Immature natural killer cell (primary cell): ENCODE results near the gene CHCHD1. TPM values are rescaled to one million over a fixed set of nuclear protein-coding genes. Genes with fewer than 3 reads are reported as not detected.

ENCODE experiments used
- DNase-seq, 3 donors: peaks; one replicate each; pipeline ENCODE4 v3.0.0; 2022; ENCODE audit warnings: mixed read lengths in 1 of 3
- H3K27ac Mint-ChIP-seq, 6 donors: one replicate each; pipeline ENCODE4 v1.8.0; 2020; ENCODE audit warnings: mixed read lengths in 6 of 6, mild to moderate bottlenecking in 5 of 6, inconsistent platforms in 4 of 6, moderate library complexity in 3 of 6
- H3K27me3 Mint-ChIP-seq, 3 donors: one replicate each; pipeline ENCODE4 v1.8.0; 2020 to 2021; ENCODE audit warnings: low read depth in 3 of 3, mild to moderate bottlenecking in 3 of 3, mixed read lengths in 3 of 3, moderate library complexity in 3 of 3, inconsistent platforms in 1 of 3
- H3K36me3 Mint-ChIP-seq, 3 donors: one replicate each; pipeline ENCODE4 v1.8.0; 2020; ENCODE audit warnings: mixed read lengths in 3 of 3, inconsistent platforms in 2 of 3, mild to moderate bottlenecking in 2 of 3
- H3K4me1 Mint-ChIP-seq, 2 donors: one replicate each; pipeline ENCODE4 v1.8.0; 2020; ENCODE audit warnings: inconsistent platforms in 2 of 2, mild to moderate bottlenecking in 2 of 2, mixed read lengths in 2 of 2, moderate library complexity in 1 of 2
- H3K4me3 Mint-ChIP-seq, 5 donors: one replicate each; pipeline ENCODE4 v1.8.0; 2020; ENCODE audit warnings: mild to moderate bottlenecking in 5 of 5, mixed read lengths in 5 of 5, inconsistent platforms in 3 of 5, moderate library complexity in 3 of 5
- H3K9me3 Mint-ChIP-seq, 6 donors: one replicate each; pipeline ENCODE4 v1.8.0; 2020; ENCODE audit warnings: mild to moderate bottlenecking in 6 of 6, mixed read lengths in 6 of 6, inconsistent platforms in 4 of 6, moderate library complexity in 3 of 6
- polyA plus RNA-seq, 3 donors: library from polyadenylated mRNA; unstranded; fragments of 300-500 nt; fragmentation: Illumina TruSeq; gene quantifications; one replicate each; pipeline ENCODE4 v1.2.3, GENCODE V29; 2021

Gene CHCHD1
- polyA plus RNA-seq, 3 donors from 2014 or later, result 24.8 to 46.9 (median 42.7) TPM

DNA sequence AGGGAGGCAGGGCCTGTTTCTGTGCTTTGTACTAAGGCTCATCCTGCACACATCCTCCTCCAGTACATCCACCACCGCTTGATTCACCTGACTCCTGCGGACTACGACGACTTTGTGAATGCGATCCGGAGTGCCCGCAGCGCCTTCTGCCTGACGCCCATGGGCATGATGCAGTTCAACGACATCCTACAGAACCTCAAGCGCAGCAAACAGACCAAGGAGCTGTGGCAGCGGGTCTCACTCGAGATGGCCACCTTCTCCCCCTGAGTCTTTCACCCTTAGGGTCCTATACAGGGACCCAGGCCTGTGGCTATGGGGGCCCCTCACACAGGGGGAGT, 19.4 kb downstream of the CHCHD1 start:
- H3K4me3 Mint-ChIP-seq, result no peak overlapping the region
- peaks cover under 1 to 12% of the 10 kb centered on the region in 2 donors for H3K4me1 Mint-ChIP-seq
- H3K9me3 Mint-ChIP-seq, result no peaks in the 10 kb centered on the region
- H3K36me3 Mint-ChIP-seq, result peaks cover 17 to 42% (median 18%) of the 10 kb centered on the region in 3 donors
- no peak for DNase-seq
- peak overlapping the region in 1 of 6 donors; percentile 20 for H3K27ac Mint-ChIP-seq
- H3K27me3 Mint-ChIP-seq, result peaks cover 4 to 7% (median 6%) of the 10 kb centered on the region in 3 donors

DNA sequence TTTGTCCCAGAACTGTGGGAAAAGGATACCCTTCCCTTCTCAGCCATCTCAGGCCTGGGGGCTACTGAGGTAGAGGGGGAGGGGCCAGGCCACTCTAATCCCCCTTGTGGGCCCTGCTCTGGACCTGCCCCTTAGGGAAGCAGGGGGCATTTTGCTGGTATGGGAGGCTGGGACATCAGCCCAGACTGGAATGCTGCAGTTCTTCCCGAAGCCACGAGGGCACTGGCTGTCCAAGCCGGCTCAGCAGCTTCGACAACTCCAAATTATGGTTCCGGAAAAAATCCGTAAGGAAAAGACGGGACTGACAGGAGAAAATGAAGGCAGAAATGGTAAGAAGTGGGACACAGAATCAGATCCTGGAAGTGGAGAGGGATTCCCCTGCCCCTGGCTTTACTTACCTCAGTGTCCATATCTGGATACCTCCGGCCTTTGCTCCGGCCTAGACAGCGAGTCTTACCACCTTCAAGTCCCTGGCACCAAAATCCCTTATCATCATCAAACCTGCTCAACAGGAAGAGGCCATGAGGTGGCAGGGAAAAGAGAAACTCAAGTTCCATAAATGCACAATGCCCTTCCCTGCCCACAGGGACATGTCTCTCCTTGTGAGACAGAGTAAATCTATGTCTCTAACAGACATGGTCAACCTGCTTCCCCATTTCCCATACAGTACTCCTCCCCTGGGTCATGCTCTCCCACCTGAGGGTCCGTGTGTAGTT, 20.6 kb downstream of the CHCHD1 start:
- no peak overlapping the region for H3K4me3 Mint-ChIP-seq
- H3K36me3 Mint-ChIP-seq, result peaks cover 24 to 49% (median 26%) of the 10 kb centered on the region in 3 donors
- H3K27me3 Mint-ChIP-seq, result peaks cover 4 to 7% (median 7%) of the 10 kb centered on the region in 3 donors
- no peaks in the 10 kb centered on the region for H3K9me3 Mint-ChIP-seq
- H3K4me1 Mint-ChIP-seq, result peaks cover 8 to 24% of the 10 kb centered on the region in 2 donors
- no peak for DNase-seq
- H3K27ac Mint-ChIP-seq, result peak overlapping the region in 2 of 6 donors; percentile 37 to 43

DNA sequence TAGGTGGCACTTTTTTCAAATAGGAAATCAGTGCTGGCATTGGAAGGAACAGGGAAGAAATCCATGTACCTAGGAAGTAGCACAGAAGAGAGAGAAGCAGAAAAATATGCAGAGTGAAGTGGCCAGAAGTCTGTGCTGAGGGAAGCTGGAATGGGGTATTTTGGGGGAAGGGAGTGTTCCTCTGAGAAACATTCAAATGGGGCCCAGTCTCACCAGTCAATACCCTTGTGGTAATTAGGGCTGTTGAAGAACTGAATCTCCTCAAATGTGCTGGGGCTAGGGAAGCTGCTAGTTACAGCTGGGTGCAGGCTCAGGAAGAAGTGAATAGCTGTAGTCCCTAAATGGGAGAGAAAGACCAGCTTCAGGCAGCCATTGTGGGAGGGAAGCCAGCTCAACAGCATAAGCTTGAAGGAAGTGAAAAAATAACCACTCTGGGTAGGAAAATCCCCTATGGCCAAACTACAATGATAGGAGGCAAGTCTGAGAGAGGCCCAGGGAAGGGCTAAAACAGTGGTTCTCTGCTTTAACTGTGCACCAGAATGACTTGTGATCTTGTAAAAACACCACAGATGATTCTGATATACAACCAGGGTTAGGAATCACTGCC, 21.9 kb downstream of the CHCHD1 start:
- Mint-ChIP-seq H3K4me1 (peaks cover 11 to 33% of the 10 kb centered on the region in 2 donors), H3K27ac (peak overlapping the region in 5 of 6 donors; percentile 9 to 57 (median 35)), H3K9me3 (no peaks in the 10 kb centered on the region), H3K27me3 (peaks cover 0 to 7% (median 7%) of the 10 kb centered on the region in 3 donors), H3K4me3 (no peak overlapping the region), H3K36me3 (peaks cover 19 to 46% (median 26%) of the 10 kb centered on the region in 3 donors)
- DNase-seq, result no peak

DNA sequence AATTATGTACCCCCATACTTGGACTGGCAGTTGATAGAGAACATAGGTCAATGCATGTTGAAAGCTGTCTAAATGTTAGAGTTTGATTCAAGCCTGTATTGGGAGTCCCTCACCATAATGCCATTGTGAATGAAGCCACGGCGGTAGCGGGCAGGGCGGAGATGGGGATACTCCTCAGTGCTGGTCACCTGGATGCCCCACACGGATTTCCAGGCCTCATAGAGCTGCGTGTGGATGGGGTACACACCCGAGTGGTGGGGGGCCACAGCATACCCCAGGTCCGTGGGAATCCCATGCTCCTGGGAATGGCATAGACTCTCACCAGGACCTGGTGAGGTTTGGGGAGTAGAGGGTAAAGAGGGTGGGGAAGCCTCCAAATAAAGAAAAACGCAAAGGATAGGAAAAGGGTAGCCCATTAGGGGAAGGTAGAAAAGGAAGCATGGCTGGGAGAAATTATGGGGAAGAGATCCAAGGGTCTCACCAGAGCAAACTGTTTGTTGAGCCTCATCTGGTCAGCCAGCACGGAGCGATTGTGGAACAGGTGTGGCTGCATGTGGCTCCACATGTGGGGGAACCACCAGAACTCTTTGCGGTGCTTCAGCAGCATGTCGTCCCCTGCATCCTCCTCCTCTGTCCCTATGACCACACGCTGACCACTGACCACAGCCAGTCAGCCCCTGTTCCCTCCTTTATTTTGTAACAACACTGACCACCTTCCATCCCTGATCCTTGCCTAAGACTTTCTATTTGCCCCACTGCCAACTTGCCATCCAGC, 24.5 kb downstream of the CHCHD1 start:
- no peak for DNase-seq
- peaks cover 19 to 50% (median 31%) of the 10 kb centered on the region in 3 donors for H3K36me3 Mint-ChIP-seq
- peaks cover 26 to 53% of the 10 kb centered on the region in 2 donors for H3K4me1 Mint-ChIP-seq

DNA sequence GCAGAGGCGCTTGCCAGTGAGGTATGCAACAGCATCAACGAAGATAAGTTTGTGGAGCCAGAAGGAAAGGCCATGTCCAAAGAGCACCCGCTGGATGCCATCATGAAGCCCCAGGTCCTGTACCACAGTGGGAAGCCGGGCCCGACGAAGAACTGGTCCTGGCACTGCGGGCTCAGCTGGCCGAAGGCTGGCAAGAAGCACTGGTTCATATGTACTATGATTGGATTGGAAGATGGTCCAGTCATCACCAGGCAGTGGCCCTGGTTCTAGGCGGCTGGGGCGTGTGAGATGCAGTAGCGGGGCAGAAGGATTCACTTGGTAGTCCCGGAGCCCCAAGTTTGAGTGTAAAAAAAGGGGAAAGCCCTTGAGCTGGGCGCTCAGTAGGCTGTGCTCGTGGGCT, 25.6 kb downstream of the CHCHD1 start:
- Mint-ChIP-seq H3K27ac (peak overlapping the region in 1 of 6 donors; percentile 31), H3K9me3 (no peaks in the 10 kb centered on the region), H3K36me3 (peaks cover 19 to 43% (median 31%) of the 10 kb centered on the region in 3 donors), H3K4me3 (no peak overlapping the region), H3K4me1 (peaks cover 26 to 55% of the 10 kb centered on the region in 2 donors), H3K27me3 (peaks cover 3 to 17% (median 8%) of the 10 kb centered on the region in 3 donors)
- no peak for DNase-seq

More for the DNA sequence above, 24.5 kb downstream of the CHCHD1 start:
- Mint-ChIP-seq H3K27me3 (peaks cover 3 to 12% (median 3%) of the 10 kb centered on the region in 3 donors), H3K4me3 (no peak overlapping the region), H3K9me3 (no peaks in the 10 kb centered on the region), H3K27ac (peak overlapping the region in 2 of 6 donors; percentile 27 to 33)

DNA sequence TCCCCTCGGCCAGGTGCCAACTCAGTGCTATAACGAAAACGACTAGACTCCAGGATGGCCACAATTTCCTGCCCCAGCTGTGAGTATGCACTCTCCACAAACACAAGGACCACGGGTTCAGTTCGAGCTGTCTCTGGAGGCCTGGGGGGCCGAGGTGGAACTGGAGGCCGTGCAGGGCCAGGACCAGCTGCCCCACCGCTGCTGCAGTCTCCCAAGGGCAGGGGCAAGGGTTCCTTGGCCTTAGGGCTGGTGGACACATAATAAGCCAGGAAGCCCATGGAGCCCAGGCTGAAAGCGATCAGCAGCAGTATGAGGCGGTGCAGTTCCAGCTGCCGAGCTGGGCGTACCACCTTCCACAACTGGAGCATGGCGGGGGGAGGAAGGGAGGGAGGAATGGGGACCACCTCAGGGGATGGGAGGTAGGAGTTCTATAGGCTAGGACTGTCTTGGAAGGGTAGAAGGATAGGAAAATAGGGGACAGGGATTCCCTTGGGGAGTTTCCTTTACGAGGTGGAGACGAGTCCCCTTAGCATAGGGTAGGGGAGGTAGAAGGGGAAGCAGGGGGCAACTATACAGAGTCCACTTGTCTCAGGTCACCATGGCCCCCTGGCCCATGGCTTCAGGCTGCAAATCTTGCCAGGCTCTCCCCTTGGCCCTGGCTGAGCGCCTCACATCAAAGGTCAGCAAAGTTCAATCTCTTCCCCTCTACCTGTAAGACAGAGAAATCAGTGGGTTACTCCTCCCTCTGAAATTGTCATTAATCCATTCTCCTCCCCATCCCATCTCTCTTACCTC, 26.4 kb downstream of the CHCHD1 start:
- Mint-ChIP-seq H3K27ac (peak overlapping the region in 3 of 6 donors; percentile 48 to 64 (median 54)), H3K4me3 (no peak overlapping the region), H3K36me3 (peaks cover 15 to 38% (median 25%) of the 10 kb centered on the region in 3 donors), H3K27me3 (peaks cover 3 to 24% (median 8%) of the 10 kb centered on the region in 3 donors), H3K4me1 (peaks cover 27 to 58% of the 10 kb centered on the region in 2 donors), H3K9me3 (no peaks in the 10 kb centered on the region)
- DNase-seq, result no peak

DNA sequence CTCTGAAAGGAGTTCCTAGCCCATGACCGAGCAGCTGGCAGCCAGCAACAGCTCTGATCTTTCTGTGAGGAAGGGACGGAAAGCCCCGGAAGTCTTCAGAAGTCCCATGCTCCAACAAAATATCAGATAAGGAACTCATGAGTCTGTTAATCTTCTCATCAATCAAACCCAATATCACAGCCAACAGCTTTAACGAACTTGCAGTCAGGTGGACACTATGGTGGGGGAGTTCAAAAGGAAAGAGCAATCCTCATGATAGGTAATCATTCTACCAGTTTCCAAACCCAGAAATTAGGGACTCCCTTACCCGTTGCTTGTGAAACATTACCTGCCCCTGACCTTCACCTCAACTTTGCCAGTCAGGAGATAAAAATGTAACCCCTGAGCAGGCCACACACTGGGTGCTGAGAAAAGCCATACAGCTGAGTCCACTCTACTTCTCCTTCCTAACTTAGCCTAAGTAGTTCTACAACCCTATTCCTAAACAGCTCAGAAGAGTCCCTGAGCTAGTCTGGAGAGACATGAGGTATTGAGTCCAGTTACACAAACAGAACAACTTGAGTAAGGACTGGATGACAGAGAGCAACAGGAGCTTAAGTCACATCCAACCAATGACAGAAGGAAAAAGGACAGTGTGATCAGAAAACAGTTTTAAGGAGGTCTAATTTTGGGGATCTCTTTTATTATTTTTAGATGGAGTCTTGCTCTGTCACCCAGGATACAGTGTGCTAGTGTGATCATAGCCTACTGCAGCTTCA, 27.4 kb downstream of the CHCHD1 start:
- Mint-ChIP-seq H3K27me3 (peaks cover 3 to 23% (median 11%) of the 10 kb centered on the region in 3 donors), H3K4me3 (peak overlapping the region; percentile 43 to 89 (median 84)), H3K27ac (peak overlapping the region in 4 of 6 donors; percentile 54 to 84 (median 70)), H3K9me3 (no peaks in the 10 kb centered on the region), H3K36me3 (peaks cover 15 to 32% (median 21%) of the 10 kb centered on the region in 3 donors), H3K4me1 (peaks cover 27 to 54% of the 10 kb centered on the region in 2 donors)
- DNase-seq, result no peak

DNA sequence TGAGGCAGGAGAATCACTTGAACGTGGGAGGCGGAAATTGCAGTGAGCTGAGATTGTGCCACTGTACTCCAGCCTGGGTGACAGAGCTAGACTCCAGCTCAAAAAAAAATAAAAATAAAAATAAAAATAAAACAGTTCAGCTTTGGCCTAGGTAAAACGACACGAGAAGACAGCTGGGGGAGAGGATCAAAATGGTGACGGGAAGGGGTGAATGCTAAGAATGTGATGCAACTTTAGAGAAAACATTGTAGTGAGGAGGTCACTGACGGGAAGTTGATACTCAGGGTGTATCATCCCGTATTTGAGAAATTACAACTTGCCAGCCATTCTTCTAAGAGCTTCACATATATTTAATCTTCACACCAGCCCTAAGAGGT, 28.5 kb downstream of the CHCHD1 start:
- H3K9me3 Mint-ChIP-seq, result no peaks in the 10 kb centered on the region
- DNase-seq, result no peak
- peaks cover 17 to 31% (median 21%) of the 10 kb centered on the region in 3 donors for H3K36me3 Mint-ChIP-seq
- H3K4me1 Mint-ChIP-seq, result peaks cover 27 to 54% of the 10 kb centered on the region in 2 donors
- H3K27me3 Mint-ChIP-seq, result peaks cover 3 to 23% (median 11%) of the 10 kb centered on the region in 3 donors
- peak overlapping the region; percentile 84 to 89 (median 88) for H3K4me3 Mint-ChIP-seq
- peak overlapping the region; percentile 72 to 93 (median 90) for H3K27ac Mint-ChIP-seq

DNA sequence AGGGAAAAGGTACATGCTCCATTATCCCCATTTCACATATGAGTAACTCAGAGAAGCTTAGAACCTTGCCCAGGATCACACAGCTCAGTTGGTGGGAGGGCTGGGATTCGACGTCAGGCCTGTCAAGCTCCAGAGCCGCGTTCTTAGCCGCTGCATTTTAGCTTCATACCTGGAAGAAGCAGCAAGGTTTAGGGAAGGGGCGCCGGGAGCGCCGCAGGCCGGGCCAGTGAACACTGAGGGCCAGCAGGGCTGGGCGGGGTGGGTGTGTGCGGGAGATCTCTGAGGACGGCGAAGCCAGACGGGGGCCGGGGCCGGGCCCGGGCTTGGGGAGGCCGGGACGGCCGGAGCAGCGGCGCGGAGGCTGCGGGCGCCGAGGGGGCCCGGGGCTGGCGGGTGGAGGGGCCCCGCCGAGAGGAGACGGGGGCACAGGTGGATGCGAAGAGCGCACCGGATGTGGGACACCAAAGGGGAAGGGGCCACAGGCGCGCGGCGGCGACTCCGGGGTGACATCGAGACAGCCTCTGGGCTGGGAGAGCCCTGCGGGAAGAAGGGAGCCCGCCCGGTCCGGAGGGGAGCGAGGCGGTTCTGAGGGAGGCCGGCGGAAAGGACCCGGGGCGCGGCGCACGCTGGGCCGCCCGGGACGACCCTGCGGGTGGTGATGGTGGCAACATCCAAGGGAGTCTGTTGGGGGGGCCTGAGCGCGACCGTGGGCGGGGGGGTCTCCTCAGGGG, 29.1 kb downstream of the CHCHD1 start:
- Mint-ChIP-seq H3K27me3 (peaks cover 3 to 23% (median 11%) of the 10 kb centered on the region in 3 donors), H3K27ac (peak overlapping the region; percentile 72 to 93 (median 90)), H3K4me1 (peaks cover 28 to 53% of the 10 kb centered on the region in 2 donors), H3K36me3 (peaks cover 18 to 29% (median 18%) of the 10 kb centered on the region in 3 donors), H3K4me3 (peak overlapping the region; percentile 84 to 89 (median 88)), H3K9me3 (no peaks in the 10 kb centered on the region)
- DNase-seq, result peak; percentile 62 to 68 (median 67)

GRCh38 chr10:73812657-73813056, 30.8 kb downstream of the CHCHD1 start:
- Mint-ChIP-seq H3K27me3 (peaks cover 3 to 22% (median 11%) of the 10 kb centered on the region in 3 donors), H3K9me3 (no peaks in the 10 kb centered on the region), H3K4me1 (peaks cover 24 to 39% of the 10 kb centered on the region in 2 donors), H3K36me3 (peaks cover 5 to 22% (median 8%) of the 10 kb centered on the region in 3 donors), H3K4me3 (peak overlapping the region; percentile 42 to 68 (median 57)), H3K27ac (peak overlapping the region; percentile 46 to 83 (median 79))
- DNase-seq, result no peak

GRCh38 chr10:73813333-73813732, 31.5 kb downstream of the CHCHD1 start:
- Mint-ChIP-seq H3K36me3 (peaks cover 5 to 21% (median 8%) of the 10 kb centered on the region in 3 donors), H3K9me3 (no peaks in the 10 kb centered on the region), H3K4me1 (peaks cover 22 to 37% of the 10 kb centered on the region in 2 donors)

More at GRCh38 chr10:73813333-73813732, 31.5 kb downstream of the CHCHD1 start:
- H3K27ac Mint-ChIP-seq, result peak overlapping the region in 4 of 6 donors; percentile 59 to 80 (median 69)
- H3K4me3 Mint-ChIP-seq, result peak overlapping the region in 2 of 5 donors; percentile 20 to 49
- DNase-seq, result no peak
- peaks cover 3 to 22% (median 11%) of the 10 kb centered on the region in 3 donors for H3K27me3 Mint-ChIP-seq
